Measurements from ENCODE around the gene ZMYND8.
"Not testable (repeated sequence)": the region's sequence is repeated elsewhere in the genome, so short reads cannot be mapped to it uniquely, and the experiment has no call there.

DNA sequence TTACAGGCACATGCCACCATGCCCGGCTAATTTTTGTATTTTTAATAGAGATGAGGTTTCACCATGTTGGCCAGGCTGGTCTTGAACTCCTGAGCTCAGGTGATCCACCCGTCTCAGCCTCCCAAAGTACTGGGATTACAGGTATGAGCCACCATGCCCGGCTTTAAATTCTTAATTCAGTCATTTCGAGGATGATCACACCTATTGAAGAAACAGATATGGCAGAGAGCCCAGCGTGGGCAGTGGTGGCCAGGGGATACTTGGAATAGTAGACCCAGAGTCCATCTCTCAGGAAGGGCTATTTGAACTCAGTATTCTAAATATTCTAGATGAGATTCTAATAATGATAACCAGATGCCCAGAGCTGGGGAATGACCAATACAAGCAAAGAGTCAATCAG lies 180.3 kb downstream of the ZMYND8 start:
- not testable (repeated sequence) for TF ChIP-seq POLR2AphosphoS2 (IDR thresholded peaks at IDR 0.05; ENCODE audit: low read depth, low read length); BHLHE40 (IDR thresholded peaks at IDR 0.05; ENCODE audit: borderline replicate concordance in 1 of 2, low read depth in 2 of 2, low read length in 1 of 2)

All from GM12878 (cell line).